A172 (cell line): ENCODE results near the gene FANCE. TPM values are rescaled to one million over a fixed set of nuclear protein-coding genes. Genes with fewer than 3 reads are reported as not detected.
"Not testable (repeated sequence)": the region's sequence is repeated elsewhere in the genome, so short reads cannot be mapped to it uniquely, and the experiment has no call there.

ENCODE experiments used
- DNase-seq: peaks from one replicate; pipeline ENCODE4 v3.0.0-alpha.2; 2015; ENCODE audit warnings: low spot score
- total RNA-seq: library from RNA; depleted of rRNA; stranded (reverse); fragments of >200 nt; shearing (Covaris generic); gene quantifications from 2 replicates; pipeline ENCODE4 v1.2.3, GENCODE V29; 2014; rRNA removed

Gene FANCE
- total RNA-seq, 1 experiment from 2014 or later = 13.9 TPM

DNA sequence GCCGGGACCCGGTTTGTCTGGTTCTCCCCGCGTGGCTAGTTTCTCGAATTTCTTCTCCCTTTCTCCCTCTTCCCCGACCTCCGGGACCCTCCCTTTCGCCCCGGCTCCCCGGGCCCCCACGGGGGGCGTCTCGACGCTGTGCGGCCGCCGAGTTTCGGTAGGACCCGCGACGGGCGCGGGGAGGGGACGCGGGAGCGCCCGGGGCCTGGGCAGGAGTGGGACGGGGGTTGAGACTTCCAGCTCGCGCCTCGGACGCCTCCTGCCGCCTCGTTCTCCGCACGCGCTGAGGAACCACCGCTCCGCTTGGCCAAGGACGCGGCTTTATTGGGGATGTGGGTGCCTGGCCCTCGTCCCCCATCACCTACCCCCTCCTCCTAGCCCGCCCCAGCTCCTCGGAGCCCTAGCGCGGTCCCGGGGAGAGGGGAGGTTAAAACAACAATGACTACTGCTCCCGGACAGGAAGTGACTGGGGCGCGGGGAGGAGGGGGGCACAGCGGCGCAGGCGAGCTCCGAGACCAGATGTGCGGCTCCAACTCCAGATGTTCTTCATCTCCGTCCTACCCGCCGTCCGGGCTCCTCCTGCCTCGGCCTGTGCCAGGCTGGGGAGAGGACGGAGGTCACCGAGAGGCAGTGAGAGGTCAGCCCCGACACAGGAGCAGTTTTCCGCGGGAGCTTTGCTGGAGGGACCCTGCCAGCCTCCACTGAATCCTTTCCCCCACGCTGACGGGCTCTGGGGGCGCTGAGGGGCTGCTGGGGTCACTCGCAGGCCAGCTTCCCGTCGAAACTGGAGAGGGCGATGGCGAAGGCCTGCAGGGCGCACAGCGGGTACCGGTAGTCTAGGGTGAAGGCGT is 45.7 kb downstream of the FANCE start:
- peak; percentile 30 for DNase-seq

GRCh38 chr6:35498422-35499067 is 46.4 kb downstream of the FANCE start:
- DNase-seq = no peak

- no peak for DNase-seq
These were observed 47.2 kb downstream of the FANCE start for GRCh38 chr6:35499372-35499771.

DNA sequence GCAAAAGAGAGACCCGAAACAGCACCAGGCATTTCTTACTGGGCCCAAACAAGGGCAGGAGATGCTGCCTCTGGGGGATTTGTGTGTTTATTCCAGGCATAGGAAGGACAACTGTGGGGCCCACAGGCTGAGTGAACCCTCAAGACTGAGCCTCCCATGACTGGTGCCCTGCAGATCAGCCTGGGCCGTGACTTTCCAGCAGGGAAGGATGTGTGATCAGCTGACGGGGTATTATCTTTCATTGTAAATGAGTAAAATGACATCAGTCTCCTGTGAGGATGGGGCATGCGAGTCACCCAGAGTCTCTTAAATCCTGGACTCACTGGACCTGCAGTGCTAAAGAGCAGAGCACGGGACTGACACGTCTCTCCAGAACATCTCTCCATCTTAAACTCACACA is 48.6 kb downstream of the FANCE start:
- DNase-seq = peak; percentile 59

GRCh38 chr6:35501784-35502183 is 49.6 kb downstream of the FANCE start:
- DNase-seq = no peak

DNA sequence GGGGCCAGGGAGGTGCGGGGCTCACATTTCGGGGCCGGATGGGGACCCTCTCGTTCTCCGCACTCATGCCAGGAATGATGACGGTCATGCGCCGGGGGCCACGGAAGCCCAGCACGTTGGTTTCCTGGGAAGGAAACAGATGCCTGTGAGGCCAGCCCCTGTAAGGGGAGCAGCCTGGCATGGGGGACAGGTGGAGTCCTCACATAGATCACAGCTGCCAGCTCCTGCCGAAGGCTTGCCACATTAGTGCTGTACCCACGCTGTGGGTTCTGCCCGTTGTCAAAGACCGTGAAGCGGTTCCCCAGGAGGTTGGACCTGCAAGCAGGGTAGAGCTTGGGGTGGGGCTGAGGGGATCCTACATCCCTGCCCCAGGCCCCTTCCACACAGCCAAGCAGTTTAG is 51.4 kb downstream of the FANCE start:
- DNase-seq = no peak

- no peak for DNase-seq
These were observed 53.9 kb downstream of the FANCE start for GRCh38 chr6:35505999-35506412.

DNA sequence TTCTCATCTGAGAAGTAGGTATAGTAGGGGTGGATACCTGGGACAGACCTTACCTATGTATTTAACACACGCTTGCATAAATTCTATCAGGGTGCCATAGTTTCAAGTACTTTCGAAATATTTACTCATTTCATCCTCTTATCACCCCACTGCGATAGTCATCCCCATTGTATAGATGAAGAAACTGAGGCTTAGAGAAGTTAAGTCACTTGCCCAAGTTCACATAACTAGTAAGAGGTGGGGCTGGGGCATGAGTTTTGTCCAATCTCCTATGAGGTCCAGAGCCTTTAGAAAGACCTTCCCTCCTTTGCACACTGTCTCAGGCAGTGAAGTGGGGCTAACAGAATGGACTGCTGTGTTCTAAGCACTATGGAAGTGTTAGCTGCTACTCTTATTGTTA is 54.4 kb downstream of the FANCE start:
- no peak for DNase-seq

GRCh38 chr6:35507221-35507620 is 55.1 kb downstream of the FANCE start:
- no peak for DNase-seq

- no peak for DNase-seq
These were observed 55.9 kb downstream of the FANCE start for GRCh38 chr6:35508027-35508426.

GRCh38 chr6:35508542-35508941 is 56.4 kb downstream of the FANCE start:
- no peak for DNase-seq

GRCh38 chr6:35510916-35511561 is 58.9 kb downstream of the FANCE start:
- no peak for DNase-seq

DNA sequence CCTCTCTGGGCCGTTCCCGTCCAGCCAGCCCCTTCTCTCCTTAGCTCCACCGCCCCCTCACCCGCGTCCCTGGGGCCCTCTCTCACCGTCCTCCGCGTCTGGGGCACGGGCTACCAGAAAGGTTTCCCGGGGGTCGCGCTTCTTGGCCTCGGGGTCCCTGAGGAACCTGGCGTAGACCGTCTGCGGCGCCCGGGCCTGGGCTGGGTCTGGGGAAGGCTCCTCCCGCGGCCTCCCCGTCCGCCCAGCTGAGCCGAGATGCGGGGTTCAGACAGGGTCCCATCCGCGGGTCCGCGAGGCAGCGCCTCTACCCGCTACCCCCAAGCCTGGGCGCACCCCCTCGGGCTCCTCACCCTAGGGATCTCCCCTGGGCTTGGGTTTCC is 59.4 kb downstream of the FANCE start:
- DNase-seq = no peak

DNA sequence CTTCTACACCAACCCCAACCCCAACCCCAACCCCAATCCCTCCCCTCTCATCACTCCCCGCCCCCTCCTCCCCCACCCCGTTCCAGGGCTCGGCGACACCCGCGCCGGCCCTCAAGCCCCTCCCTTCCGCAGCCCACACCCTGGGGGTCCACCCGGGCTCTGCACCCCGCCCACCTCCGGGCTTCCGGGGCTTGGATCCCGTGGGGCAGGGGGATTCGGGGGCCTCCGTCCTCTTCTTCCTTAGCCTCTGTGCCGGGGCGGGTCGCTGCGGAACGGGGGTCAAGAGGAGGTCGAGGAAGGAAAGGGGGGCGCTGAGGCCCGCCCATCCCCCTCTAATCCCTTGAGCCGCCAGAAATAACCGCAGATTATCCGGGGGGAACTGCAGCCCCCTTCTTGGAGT is 59.9 kb downstream of the FANCE start:
- DNase-seq = no peak

DNA sequence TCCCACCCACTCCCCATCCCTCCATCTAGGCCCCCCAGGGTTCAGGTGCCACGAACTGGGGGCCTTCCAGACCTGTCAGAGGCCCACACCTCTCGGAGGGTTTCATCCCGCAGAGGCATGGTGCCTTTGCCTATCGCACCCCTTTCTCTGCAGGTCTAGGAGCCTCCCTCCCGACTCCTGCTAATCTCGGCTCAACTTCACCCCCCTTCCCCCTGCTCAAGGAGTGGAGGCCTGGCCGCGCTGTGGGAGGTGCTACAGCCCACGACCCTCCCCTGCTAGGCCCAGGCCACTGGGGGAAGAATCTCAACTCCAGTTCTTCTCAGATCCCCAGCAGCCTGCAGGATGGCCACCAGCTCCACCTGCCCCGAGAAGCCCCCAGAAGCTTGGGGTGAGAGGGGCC is 60.6 kb downstream of the FANCE start, which contains the start of gene TULP1:
TSS of gene TULP1 (minus strand) at position 157 of the 400 bp plus-strand sequence. CDS start at position 119, 38 bp downstream.
- DNase-seq = no peak

GRCh38 chr6:35514587-35514986 is 62.4 kb downstream of the FANCE start:
- no peak for DNase-seq

DNA sequence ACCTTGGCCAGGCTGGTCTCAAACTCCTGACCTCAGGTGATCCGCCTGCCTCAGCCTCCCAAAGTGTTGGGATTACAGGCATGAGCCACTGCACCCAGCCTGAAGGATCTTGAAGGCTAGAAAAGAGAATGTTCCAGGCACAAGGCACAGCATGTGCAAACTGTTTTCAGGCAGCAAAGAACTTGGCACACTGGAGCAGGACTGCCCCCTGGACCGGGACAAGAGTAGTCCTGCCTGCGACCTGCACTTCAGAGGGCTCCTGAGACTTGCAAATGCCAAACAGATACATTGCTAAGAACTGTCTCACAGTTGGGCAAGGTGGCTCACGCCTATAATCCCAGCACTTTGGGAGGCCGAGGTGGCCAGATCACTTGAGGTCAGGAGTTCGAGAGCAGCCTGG is 63.8 kb downstream of the FANCE start:
- not testable (repeated sequence) for DNase-seq

Other genes starting within 250 kb of the FANCE start
- 0.69 and 0.88 TPM in 2 replicates for gene SCUBE3, start 238.4 kb upstream of the FANCE start, total RNA-seq
- 12.8 and 14.1 TPM in 2 replicates for gene ZNF76, start 192.6 kb upstream of the FANCE start, total RNA-seq
- not detected in 2 replicates for gene DEF6, start 154.5 kb upstream of the FANCE start, total RNA-seq
- 6.0 and 7.2 TPM in 2 replicates for gene PPARD, start 109.8 kb upstream of the FANCE start, total RNA-seq
- gene RPL10A, start 16.1 kb downstream of the FANCE start, total RNA-seq = 1,014 and 1,151 TPM in 2 replicates
- gene TEAD3, start 44.7 kb downstream of the FANCE start, total RNA-seq = 10.9 and 12.3 TPM in 2 replicates
- gene TULP1, start 60.6 kb downstream of the FANCE start, total RNA-seq = not detected in 2 replicates
- 8.3 TPM in 2 replicates for gene FKBP5, start 236.6 kb downstream of the FANCE start, total RNA-seq